Neural crest cell (in vitro differentiated cells): ENCODE data around the gene DOCK9. TPM values are rescaled to one million over a fixed set of nuclear protein-coding genes. Genes with fewer than 3 reads are reported as not detected.

Source experiments
- DNase-seq: peaks from one replicate; pipeline ENCODE4 v3.0.0; 2021; ENCODE audit warnings: low read depth, mixed read lengths, low spot score
- H3K27ac Mint-ChIP-seq: one replicate; pipeline ENCODE4 v1.8.0; 2021; ENCODE audit warnings: mild to moderate bottlenecking, mixed read lengths; ENCODE audit not compliant: unreplicated experiment
- H3K27me3 Mint-ChIP-seq: 2 replicates; pipeline ENCODE4 v1.8.0; 2021; ENCODE audit warnings: low read depth, mild to moderate bottlenecking, mixed read lengths
- H3K36me3 Mint-ChIP-seq: 2 replicates; pipeline ENCODE4 v1.8.0; 2021; ENCODE audit warnings: low read depth, mild to moderate bottlenecking, mixed read lengths
- H3K4me1 Mint-ChIP-seq: 2 replicates; pipeline ENCODE4 v1.8.0; 2021; ENCODE audit warnings: mixed read lengths
- H3K4me3 Mint-ChIP-seq: one replicate; pipeline ENCODE4 v1.8.0; 2021; ENCODE audit warnings: mild to moderate bottlenecking, mixed read lengths
- H3K9me3 Mint-ChIP-seq: 2 replicates; pipeline ENCODE4 v1.8.0; 2021; ENCODE audit warnings: mixed read lengths
- CTCF ChIP-seq: fragments of 200-600 bp; sonication (generic); conservative IDR thresholded peaks from 2 replicates; pipeline ENCODE4 v1.5.0; 2021; ENCODE audit warnings: antibody characterized with exemption, mild to moderate bottlenecking
- total RNA-seq: library from RNA; stranded (reverse); gene quantifications from 2 replicates; pipeline ENCODE4 v1.2.1, GENCODE V29; 2021

Gene DOCK9
- total RNA-seq, 1 donor from 2014 or later: 6.9 TPM

GRCh38 chr13:98858191-98858590 lies 119.7 kb downstream of the DOCK9 start:
- no peak for DNase-seq
- H3K9me3 Mint-ChIP-seq: no peaks in the 10 kb centered on the region
- H3K4me3 Mint-ChIP-seq: no peak overlapping the region
- peaks cover 4% of the 10 kb centered on the region for H3K36me3 Mint-ChIP-seq
- no peak for TF ChIP-seq CTCF
- H3K27ac Mint-ChIP-seq: no peak overlapping the region
- no peaks in the 10 kb centered on the region for H3K4me1 Mint-ChIP-seq
- no peaks in the 10 kb centered on the region for H3K27me3 Mint-ChIP-seq

- no peak overlapping the region for H3K27ac Mint-ChIP-seq
- H3K27me3 Mint-ChIP-seq: no peaks in the 10 kb centered on the region
- no peaks in the 10 kb centered on the region for H3K9me3 Mint-ChIP-seq
- no peaks in the 10 kb centered on the region for H3K4me1 Mint-ChIP-seq
- DNase-seq: no peak
- H3K4me3 Mint-ChIP-seq: no peak overlapping the region
- peaks cover 4% of the 10 kb centered on the region for H3K36me3 Mint-ChIP-seq
- no peak for TF ChIP-seq CTCF
These were observed 120.9 kb downstream of the DOCK9 start for GRCh38 chr13:98856983-98857382.

GRCh38 chr13:98854448-98854847 lies 123.4 kb downstream of the DOCK9 start:
- no peak for DNase-seq
- Mint-ChIP-seq H3K4me1 (no peaks in the 10 kb centered on the region), H3K27ac (no peak overlapping the region), H3K36me3 (peaks cover 4% of the 10 kb centered on the region), H3K27me3 (no peaks in the 10 kb centered on the region), H3K9me3 (no peaks in the 10 kb centered on the region), H3K4me3 (no peak overlapping the region)
- TF ChIP-seq CTCF: no peak

GRCh38 chr13:98853771-98854221 lies 124.1 kb downstream of the DOCK9 start:
- Mint-ChIP-seq H3K27ac (no peak overlapping the region), H3K4me1 (no peaks in the 10 kb centered on the region), H3K4me3 (no peak overlapping the region), H3K27me3 (no peaks in the 10 kb centered on the region), H3K9me3 (no peaks in the 10 kb centered on the region), H3K36me3 (peaks cover under 1% of the 10 kb centered on the region)
- no peak for DNase-seq
- no peak for TF ChIP-seq CTCF

- Mint-ChIP-seq H3K27ac (no peak overlapping the region), H3K4me1 (peaks cover 3% of the 10 kb centered on the region), H3K9me3 (no peaks in the 10 kb centered on the region), H3K36me3 (no peaks in the 10 kb centered on the region), H3K4me3 (no peak overlapping the region), H3K27me3 (no peaks in the 10 kb centered on the region)
- no peak for DNase-seq
- no peak for TF ChIP-seq CTCF
These were observed 126.6 kb downstream of the DOCK9 start for GRCh38 chr13:98851276-98851675.

- no peak for DNase-seq
- Mint-ChIP-seq H3K36me3 (no peaks in the 10 kb centered on the region), H3K4me3 (no peak overlapping the region)
These were observed 129.1 kb downstream of the DOCK9 start for GRCh38 chr13:98848746-98849145.

More at GRCh38 chr13:98848746-98849145, 129.1 kb downstream of the DOCK9 start:
- no peak for TF ChIP-seq CTCF
- peaks cover 8% of the 10 kb centered on the region for H3K4me1 Mint-ChIP-seq
- no peak overlapping the region for H3K27ac Mint-ChIP-seq
- no peaks in the 10 kb centered on the region for H3K27me3 Mint-ChIP-seq
- no peaks in the 10 kb centered on the region for H3K9me3 Mint-ChIP-seq
